ENCODE results near the gene MYH13.

Gene MYH13

GRCh38 chr17:10339051-10339450 lies 33.8 kb downstream of the MYH13 start:
- DNase-seq = no peak

GRCh38 chr17:10337976-10338375 lies 34.8 kb downstream of the MYH13 start:
- DNase-seq = no peak

- no peak for DNase-seq
These were observed 35.7 kb downstream of the MYH13 start for GRCh38 chr17:10337136-10337535.

- DNase-seq = no peak
These were observed 36.4 kb downstream of the MYH13 start for GRCh38 chr17:10336393-10336792.

DNA sequence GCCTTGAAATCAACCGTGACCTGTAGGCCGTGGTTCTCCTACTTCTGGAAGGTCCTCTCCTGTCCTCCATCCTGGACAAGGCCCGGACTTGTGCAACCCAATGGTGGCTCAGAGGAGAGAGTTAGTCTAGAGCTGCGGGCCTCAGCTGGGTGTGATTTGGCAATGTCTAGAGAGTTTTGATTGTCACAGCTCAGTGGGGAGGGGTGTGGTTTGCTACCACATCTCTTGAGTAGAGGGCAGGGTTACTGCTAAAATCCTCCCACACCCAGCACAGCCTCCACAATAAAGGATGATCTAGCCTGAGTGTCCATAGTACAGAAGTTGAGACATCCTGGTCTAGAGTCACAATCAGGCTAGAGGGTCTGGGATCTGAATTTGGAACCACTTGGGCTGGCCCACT lies 40.3 kb downstream of the MYH13 start:
- DNase-seq = no peak

- DNase-seq = no peak
These were observed 43.6 kb downstream of the MYH13 start for GRCh38 chr17:10328971-10329923.

DNA sequence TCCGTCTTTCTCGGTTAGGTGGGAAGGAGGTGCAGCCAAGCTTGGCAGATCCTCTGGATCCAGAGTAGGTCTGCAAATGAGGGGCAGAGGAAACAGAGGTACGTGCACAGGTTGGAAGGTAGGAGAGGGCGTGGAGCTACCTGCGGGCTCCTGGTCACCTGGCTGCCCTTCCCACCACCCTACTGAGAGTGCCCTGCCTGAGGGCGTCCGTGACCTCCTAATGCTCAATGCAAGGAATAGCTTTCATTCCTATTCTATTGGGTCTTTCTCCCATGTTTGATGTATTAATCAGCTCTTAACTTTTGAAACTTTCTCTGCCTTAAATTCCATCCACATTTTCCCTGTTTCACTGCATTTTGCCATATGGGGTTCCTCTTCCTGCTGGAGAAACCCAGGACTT lies 44.6 kb downstream of the MYH13 start:
- DNase-seq = no peak

- peak; percentile 58 for DNase-seq
These were observed 45.2 kb downstream of the MYH13 start for GRCh38 chr17:10327640-10328039.

DNA sequence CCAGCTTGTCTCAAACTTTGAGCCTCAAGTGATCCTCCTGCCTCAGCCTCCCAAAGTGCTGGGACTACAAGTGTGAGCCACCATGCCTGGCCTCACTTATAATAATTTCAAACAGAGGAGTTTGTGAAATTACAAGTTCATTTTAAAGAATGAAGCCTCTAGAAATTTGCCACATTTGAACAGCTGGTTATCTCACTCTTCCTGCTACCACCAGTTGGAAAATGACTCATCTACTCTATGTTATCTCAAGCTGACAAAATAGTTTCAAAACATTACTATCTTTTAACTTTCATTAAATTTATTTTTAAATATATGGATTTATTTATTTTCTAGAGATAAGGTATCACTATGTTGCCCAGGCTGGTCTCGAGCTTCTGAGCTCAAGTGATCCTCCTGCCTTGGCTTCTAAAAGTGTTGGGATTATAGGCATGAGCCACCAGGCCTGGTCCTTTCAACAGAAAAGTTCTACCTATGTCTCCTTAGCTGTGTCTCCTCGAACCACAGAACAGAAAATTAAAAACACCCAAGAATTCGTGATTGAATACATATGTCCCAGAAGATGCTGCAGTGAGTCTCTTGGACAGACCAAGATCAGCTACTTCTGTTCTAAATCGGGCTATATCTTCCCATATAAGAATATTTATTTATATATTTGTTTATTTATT lies 47.6 kb downstream of the MYH13 start:
- DNase-seq = no peak

GRCh38 chr17:10323812-10324610 lies 48.8 kb downstream of the MYH13 start:
- DNase-seq = no peak

GRCh38 chr17:10318535-10318934 lies 54.3 kb downstream of the MYH13 start:
- DNase-seq = no peak

GRCh38 chr17:10317543-10317834 lies 55.3 kb downstream of the MYH13 start:
- DNase-seq = no peak

DNA sequence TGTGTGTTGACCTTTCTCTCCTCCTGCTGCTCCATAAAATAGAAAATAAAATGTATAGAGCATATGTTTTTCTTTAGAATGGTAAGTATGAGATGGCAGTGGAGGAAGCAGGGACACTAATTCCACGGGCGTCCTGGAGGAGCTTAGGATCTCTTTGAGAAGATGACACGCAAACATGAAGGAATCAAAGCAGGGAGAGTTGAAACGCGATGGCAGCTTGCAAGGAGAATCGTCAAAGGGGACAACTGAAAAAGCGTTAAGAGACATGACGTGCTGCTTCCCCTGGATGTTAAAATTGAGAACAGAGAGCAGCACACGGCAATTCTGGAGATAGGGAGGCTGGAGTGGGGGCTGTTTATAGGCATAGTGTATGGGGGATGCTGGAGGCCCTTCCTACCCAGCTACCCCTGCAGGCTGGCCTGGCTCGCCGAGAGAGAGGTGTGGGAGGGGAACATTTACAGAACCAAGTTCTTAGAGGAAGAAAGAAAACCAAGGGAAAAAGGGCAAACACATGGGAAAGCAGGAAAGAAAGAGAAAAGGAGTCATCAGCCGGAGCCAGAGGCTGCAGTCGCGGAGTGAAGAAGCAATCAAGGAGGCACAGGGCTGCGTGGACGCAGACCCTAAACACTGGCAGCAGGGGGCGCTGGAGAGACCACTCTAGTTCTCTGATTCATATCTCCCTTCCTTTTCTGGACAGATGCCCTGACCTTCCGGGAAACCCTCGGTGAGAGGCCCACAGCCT lies 55.8 kb downstream of the MYH13 start:
- peak; percentile 19 for DNase-seq

DNA sequence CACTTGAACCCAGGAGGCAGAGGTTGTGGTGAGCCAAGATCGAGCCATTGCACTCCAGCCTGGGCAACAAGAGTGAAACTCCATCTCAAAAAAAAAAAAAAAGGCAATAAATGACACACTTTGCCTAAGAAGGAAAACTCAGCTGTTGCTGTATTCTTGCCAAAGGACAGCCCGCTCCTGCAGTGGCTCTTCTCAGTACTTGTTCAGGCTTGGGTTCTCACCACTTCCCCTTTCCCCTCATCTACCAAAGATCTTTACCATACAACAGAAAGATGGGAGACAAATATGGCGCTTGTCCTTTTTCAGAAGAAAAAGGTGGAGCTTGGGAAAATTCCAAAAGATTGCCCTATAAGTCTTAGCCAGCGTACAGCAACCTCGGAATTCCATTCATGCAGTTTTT lies 58.5 kb downstream of the MYH13 start:
- DNase-seq = no peak

DNA sequence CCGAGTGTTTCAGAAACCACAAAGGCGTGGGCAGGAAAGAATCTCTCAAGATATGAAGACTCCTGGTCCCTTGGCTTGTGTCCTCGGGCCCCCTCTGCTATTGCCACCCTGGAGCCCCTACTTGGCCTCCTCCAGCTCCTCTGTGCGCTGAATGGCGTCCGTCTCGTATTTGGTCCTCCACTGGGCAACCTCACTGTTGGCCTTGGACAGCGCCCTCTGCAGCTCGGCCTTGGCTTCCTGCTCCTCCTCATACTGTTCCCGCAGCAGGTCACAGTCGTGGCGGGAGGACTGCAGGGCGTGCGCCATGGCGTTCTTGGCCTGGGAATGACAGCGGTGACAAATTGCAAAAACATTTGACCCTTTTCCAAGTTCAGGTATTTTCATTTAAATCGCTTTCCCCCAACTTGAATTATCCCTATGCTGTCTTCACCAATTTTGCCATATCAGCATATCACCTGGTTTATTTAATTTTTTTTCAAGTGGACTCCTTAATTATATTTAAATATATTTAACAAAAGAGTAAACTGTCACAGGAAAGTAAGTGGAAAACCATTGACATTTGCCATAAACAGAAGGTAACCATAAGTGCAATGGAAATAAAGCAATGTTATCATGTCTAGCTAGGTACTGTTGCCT lies 59.7 kb downstream of the MYH13 start:
- DNase-seq = no peak

GRCh38 chr17:10311131-10311530 lies 61.7 kb downstream of the MYH13 start:
- DNase-seq = no peak

DNA sequence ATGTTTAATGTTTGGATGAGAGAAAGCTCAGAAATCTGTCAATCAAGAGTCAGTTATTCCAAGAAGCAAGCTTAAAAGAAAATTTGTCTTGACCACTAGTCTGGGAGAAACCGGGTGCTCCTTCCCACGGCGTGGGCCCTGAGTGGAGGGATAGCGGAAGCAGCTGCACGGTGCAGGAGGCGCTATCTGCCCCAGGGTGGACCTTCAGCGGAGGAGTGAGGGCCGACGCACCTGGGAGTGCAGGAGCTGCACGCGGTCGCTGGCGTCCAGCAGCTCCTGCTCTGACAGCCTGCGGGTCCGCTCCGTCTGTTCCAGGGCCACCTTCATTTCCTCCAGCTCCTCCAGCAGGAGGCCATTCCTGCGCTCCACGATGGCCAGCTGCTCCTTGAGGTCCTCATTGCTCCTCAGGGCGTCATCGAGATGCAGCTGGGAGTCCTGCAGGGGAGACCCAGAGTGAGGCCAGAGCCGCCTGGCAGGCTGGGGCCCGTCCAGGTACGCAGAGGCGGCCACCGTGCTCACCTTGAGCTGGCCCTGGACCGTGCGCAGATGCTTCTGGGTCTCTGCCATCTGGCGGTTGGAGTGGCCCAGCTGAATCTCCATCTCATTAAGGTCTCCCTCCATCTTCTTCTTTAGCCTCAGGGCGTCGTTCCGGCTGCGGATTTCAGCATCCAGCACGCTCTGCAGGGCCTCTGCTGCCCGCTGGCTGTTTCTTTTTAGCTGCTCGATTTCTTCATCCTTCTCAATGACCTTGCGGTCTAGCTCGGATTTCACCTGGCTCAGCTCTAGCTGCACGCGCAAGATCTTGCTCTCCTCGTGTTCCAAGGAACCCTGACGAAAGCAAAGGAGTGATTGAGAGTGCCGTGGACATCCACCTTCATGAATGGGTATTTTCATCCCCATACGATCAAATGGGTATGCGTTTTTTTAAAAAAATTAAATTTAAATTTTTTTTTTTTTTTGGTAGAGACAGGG lies 63.5 kb downstream of the MYH13 start:
- no peak for DNase-seq

GRCh38 chr17:10306585-10306984 lies 66.2 kb downstream of the MYH13 start:
- no peak for DNase-seq

DNA sequence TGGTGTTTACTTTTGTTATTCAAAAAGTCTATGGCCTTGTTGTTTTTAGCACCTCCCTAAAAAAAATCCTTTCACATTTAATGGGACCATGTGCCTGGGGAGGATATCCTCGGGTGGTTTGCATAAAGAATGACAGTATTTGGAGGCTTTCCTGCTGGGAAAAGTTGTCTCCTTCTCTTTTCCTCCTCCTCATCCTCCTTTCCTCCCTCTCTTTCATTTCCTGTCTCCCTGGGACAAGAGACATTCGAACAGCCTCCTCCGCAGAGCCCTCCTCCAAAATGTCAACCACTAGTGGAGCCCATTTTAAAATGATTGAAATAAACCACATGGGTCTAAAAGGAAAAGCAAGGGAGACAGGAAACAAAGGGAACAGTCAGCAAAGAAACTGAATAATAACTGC lies 67.4 kb downstream of the MYH13 start:
- DNase-seq = no peak

DNA sequence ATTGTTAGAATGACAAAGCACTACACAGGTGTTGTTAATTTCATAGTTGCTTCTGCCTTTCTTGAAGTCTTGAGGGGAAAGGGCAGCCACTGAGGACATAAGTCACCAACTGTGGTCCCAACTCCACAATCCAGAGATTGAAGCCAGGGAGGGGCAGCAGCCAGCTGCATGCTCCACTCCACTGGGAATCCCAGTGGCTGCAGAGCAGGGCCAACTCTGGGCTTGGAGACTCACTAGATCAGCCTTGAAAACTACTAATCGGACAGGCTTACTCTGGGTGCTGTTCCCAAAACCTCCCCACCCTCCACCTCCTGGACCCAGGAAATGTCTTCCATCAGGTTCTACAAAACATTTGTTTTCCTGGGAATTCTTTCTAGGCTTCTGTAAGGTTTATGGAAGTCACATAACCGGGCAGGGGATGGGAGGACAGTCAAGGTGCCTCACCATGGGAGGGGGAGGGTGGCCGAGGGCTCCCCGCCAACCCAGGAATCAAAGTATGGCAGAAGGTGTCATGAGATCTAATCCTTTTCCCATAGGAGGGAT lies 68.0 kb downstream of the MYH13 start:
- no peak for DNase-seq

GRCh38 chr17:10297691-10298090 lies 75.1 kb downstream of the MYH13 start:
- no peak for DNase-seq
